NCI-H2171 (cell line): ENCODE data around the gene HSBP1.

ENCODE experiments used
- DNase-seq: peaks from one replicate; lab custom pipeline; 2025; lab: John Stamatoyannopoulos, UW

HSBP1 gene

DNA sequence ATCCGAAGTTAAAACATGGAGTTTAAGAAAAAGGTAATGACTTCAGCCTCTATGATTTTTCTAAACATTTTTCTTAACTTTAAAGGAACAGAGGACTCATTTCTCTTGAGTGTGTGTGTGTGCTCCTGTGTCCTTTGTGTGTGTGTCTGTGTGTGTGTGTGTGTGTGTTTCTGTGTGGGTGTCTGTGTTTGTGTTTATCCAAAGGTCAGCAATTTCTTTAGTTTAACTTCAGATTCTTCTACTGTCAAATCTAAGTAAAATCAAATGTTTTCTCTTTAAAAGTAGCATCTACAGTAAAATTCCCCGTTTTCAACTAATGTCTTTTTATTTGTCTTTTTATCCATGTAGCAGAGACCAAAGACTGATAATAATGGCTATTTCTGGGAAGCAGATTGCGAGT lies 31.8 kb downstream of the HSBP1 start:
- DNase-seq: no peak

DNA sequence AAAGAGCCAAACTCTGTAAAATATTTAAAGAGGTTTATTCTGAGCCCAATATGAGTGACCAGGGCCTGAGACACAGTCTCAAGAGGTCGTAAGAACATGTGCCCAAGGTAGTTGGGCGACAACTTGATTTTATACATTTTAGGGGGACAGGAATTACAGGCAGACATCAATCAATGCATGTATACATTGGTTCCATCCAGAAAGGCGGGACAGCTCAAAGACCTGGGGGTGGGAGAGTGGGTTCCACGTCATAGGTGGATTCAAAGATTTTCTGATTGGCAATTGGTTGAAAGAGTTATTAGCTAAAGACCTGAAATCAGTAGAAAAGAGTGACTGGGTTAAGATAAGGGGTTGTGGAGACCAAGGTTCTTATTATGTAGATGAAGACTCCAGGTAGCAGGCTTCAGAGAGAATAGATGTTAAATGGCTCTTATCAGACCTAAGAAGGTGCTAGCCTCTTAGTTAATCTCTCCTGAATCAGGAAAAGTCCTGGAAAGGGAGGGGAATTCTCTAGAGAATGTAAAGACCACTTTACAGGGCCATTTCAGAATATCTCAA lies 32.4 kb downstream of the HSBP1 start:
- DNase-seq: no peak

DNA sequence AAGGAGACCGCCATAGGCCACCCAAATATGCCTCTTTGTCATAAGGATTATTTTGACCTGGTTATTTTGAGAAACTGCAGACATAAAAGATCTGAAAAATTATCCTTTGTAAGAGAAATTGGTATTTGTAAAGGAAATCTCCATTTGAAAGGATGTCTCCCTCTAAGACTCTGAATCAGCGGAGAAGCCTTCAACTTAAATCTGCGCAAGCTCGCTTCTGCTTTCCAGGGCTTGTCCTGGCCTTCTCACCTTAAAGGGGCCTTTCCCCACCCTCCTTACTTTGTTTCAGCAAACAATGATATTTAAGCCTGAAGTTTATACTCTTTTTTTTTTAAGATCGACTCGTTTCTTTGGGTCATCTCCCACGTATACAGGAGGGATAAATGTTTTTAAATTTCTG lies 34.5 kb downstream of the HSBP1 start:
- no peak for DNase-seq

- no peak for DNase-seq
Observed at GRCh38 chr16:83842756-83843507, 35.2 kb downstream of the HSBP1 start.

- DNase-seq: no peak
Observed at GRCh38 chr16:83843657-83844056, 35.9 kb downstream of the HSBP1 start.

DNA sequence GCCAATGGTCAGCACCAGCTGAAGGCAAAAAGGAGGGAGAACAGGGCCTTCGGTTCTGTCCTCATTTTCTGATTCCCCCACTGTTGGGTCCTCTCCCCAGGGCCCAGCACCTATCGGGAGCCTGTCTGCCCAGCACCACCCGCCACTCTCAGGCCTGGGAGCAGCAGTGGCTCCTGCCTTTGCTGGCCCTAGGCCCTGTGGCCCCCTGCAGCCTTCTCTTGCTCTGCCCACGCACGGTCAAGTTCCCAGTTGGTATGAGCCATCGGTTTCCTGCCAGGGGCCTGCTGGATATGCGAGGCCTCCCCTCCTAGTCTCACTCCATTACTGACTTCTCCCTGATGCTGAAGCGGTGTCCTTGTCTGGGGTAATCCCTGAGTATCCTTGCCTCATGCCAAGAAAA lies 37.5 kb downstream of the HSBP1 start:
- DNase-seq: no peak

GRCh38 chr16:83847371-83848225 lies 39.8 kb downstream of the HSBP1 start:
- DNase-seq: no peak

DNA sequence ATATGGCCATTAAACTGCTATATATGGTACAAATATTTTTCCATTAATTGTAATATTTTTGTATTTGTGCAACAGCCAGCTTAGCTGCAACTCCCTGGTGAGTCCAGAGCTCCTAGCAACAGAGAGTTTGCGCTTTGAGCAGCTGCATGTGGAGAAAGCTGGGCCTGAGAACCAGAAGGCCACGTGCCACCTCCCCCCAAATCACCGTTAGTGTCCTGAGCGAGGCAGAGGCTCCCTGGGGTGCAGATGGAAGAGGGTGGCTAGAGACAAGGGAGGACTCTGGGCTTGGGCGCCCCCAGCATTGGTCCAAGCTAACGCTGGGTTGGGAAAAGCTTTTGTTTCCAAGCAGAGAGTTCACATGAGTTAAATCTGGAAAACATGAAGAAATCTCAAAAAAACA lies 41.6 kb downstream of the HSBP1 start:
- DNase-seq: no peak

GRCh38 chr16:83850947-83851346 lies 43.2 kb downstream of the HSBP1 start:
- no peak for DNase-seq

- no peak for DNase-seq
Observed at GRCh38 chr16:83851473-83851872, 43.7 kb downstream of the HSBP1 start.

DNA sequence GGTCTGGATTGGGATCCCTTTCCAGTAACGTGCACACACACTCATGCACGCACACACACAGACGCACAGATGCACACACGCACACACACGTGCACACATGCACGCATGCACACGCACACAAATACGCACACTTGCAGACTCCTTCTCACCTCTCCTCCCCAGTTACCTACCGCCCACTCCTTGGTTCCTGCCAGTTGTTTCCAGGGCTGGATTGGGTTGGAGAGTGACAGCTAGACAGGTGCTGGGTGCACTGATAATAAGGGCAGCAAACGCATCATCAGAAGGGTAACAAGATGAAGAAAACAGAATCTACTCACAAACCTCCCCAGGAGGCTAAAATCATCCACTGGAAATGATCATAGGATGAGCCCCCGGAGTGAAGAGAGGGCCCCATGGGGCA lies 45.0 kb downstream of the HSBP1 start:
- no peak for DNase-seq

GRCh38 chr16:83853834-83854233 lies 46.1 kb downstream of the HSBP1 start:
- DNase-seq: no peak

DNA sequence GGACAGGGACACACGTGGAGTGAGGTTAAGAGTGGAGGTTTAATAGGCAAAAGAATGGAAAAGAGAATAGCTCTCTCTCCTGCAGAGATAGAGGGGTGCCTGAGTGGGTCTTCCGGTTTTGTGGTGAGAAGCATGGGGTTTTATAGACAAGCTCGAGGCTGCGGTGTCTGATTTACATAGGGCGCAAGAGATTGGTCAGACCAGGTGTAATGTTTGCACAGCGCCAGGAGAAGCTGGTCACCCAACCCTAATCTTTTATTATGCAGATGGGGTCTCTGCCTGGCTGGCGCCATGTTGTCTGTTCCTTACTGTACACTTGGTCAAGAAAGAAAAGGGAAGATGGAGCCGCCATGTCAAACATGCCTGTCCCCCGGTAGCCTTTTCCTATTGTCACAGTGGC lies 46.6 kb downstream of the HSBP1 start:
- DNase-seq: no peak

DNA sequence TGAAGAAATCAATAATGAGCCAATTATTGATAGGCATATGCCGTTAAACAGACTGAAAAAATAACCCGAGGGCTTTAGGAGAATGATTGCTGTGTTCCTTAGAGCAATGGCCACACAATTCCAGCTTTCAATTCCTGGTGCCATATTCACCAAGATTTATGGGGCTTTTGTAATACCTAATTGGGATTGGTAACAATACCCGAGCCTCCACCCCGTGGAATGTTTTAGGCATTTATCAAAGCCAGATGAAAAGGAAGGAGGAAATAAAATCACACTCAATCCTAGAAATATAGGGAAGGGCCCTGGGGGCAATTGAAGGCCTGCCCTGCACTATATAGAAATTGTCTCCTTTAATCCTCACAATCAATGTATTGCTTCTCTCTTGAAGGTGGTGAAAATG lies 49.0 kb downstream of the HSBP1 start:
- no peak for DNase-seq

DNA sequence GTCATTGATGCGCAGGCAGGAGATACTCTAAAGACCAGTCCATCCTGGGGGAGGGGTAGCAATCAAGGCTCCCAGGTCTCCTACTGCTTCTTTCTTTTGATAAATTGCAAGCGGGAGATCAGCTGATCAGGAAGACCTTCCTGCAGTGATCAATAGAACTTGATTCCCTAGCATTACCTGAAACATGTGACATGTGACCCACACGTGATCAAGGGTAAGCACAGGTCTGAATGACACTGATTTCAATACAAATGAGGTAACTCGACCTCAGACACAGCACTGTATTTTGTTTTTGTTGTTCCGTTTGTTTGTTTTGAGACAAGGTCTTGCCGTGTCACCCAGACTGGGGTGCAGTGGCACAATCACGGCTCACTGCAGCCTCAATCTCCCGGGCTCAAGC lies 51.5 kb downstream of the HSBP1 start:
- no peak for DNase-seq

- DNase-seq: no peak
Observed at GRCh38 chr16:83862661-83863060, 54.9 kb downstream of the HSBP1 start.

GRCh38 chr16:83863682-83864081 lies 55.9 kb downstream of the HSBP1 start:
- DNase-seq: no peak
